Heart left ventricle (tissue), 13 donors: Measurements from ENCODE around the gene APEH.

ENCODE experiments used
- POLR2A ChIP-seq, 2 donors: fragments of 450-650 bp; IDR thresholded peaks; one replicate each; pipeline ENCODE4 v1.6.1; 2017; ENCODE audit warnings: antibody characterized with exemption in 2 of 2, mild to moderate bottlenecking in 2 of 2, moderate library complexity in 2 of 2
- TF ChIP-seq, protein P1 (sequence below), 12 donors: fragments of 200-600 bp; sonication (generic) in 4 of 12; IDR thresholded peaks; one replicate each; pipeline versions ENCODE4 v1.5.0 to v1.8.0; 2018 to 2022; ENCODE audit warnings: antibody characterized with exemption in 12 of 12, mild to moderate bottlenecking in 5 of 12
- donor health status: ischemic (EF 13 %, LVEDD 7.1; RV severe dilation, severe dysfunction).
- donor health status: DM: no; HTN: yes; CAD: no.
- donor health status: DM: no; HTN: no; CAD: no.
- donor health status: ischemic (EF 25% LVEDD 6.9; RV normal size, moderate dysfunction).
- donor health status: ischemic (EF 25% LVEDD 5.7; RV mildly dilated, moderate dysfunction).
- donor health status: ischemic (EF 35%, LVEDD 5.7; RV mildly dilated, moderate dysfunction).
- donor health status: nonischemic (EF 11% LVEDD 7.7; RV severe dilation, severe dysfunction).
- donor health status: DM: yes; HTN: yes; CAD: no.
- donor health status: PGD.
- donor health status: ischemic (EF 29% LVEDD 5.4; RV normal size, mild dysfunction).
- donor health status: nonischemic (EF 23%, LVEDD 6.1; RV moderate dilation, normal function).

DNA sequence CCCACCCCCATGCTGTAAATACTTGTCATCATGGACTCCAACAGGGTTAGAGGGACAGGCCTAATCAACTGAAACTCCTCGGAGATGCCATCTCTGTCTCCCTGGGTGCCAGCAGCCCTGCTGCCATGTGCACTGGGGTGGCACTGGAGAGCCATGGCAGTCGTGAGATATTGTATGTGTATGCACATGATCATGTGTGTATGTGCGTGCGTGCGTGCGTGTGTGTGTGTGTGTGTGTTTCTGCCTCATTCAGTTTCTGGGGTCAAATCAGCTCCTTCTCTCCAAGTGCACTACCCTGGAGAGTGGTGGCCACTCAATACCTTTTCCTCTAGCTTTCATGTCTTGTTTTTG, 3.2 kb upstream of the APEH start:
- TF ChIP-seq, protein P1, sequence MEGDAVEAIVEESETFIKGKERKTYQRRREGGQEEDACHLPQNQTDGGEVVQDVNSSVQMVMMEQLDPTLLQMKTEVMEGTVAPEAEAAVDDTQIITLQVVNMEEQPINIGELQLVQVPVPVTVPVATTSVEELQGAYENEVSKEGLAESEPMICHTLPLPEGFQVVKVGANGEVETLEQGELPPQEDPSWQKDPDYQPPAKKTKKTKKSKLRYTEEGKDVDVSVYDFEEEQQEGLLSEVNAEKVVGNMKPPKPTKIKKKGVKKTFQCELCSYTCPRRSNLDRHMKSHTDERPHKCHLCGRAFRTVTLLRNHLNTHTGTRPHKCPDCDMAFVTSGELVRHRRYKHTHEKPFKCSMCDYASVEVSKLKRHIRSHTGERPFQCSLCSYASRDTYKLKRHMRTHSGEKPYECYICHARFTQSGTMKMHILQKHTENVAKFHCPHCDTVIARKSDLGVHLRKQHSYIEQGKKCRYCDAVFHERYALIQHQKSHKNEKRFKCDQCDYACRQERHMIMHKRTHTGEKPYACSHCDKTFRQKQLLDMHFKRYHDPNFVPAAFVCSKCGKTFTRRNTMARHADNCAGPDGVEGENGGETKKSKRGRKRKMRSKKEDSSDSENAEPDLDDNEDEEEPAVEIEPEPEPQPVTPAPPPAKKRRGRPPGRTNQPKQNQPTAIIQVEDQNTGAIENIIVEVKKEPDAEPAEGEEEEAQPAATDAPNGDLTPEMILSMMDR (IDR thresholded peaks at IDR 0.05) = no peak
- TF ChIP-seq POLR2A (IDR thresholded peaks at IDR 0.05) = no peak
